Measurements from ENCODE around the gene KCNJ16.

- TF ChIP-seq FOXM1 (CRISPR knock-in tag; IDR thresholded peaks at IDR 0.05) (no peak), ZNF224 (CRISPR knock-in tag; IDR thresholded peaks at IDR 0.05) (no peak), MED8 (CRISPR knock-in tag; IDR thresholded peaks at IDR 0.05; ENCODE audit: insufficient replicate concordance) (no peak), MAFK (conservative IDR thresholded peaks at IDR 0.05 in 1 of 2, IDR thresholded peaks at IDR 0.05 in 1 of 2; ENCODE audit: low read length in 2 of 2) (no peak), EP300 (IDR thresholded peaks at IDR 0.05; ENCODE audit: low read depth in 2 of 2, low read length in 2 of 2) (no peak), EP300 (CRISPR knock-in tag; IDR thresholded peaks at IDR 0.05; ENCODE audit: borderline replicate concordance) (no peak), MYC (CRISPR knock-in tag; IDR thresholded peaks at IDR 0.05; ENCODE audit: borderline replicate concordance) (no peak), NONO (IDR thresholded peaks at IDR 0.05) (no peak), NONO (CRISPR knock-in tag; conservative IDR thresholded peaks at IDR 0.05) (no peak), GABPA (IDR thresholded peaks at IDR 0.05; ENCODE audit: low read depth, low read length) (no peak), GABPA (CRISPR knock-in tag; IDR thresholded peaks at IDR 0.05; ENCODE audit: low read depth) (no peak), ZZZ3 (CRISPR knock-in tag; IDR thresholded peaks at IDR 0.05; ENCODE audit: borderline replicate concordance) (no peak), ZBTB39 (CRISPR knock-in tag; IDR thresholded peaks at IDR 0.05) (no peak), TAF15 (IDR thresholded peaks at IDR 0.05; ENCODE audit: low read depth, low read length, poor library complexity, severe bottlenecking) (no peak), RNF2 (conservative IDR thresholded peaks at IDR 0.05; ENCODE audit: low read depth) (no peak)
Observed at GRCh38 chr17:70055000-70055399, 20.0 kb upstream of the KCNJ16 start.

Data from HepG2 (cell line).